HG03196 (cell line): ENCODE results near the gene PDE8B.

Experiments
- ATAC-seq: cut with Tn5 transposase; IDR thresholded peaks from one replicate; pipeline ENCODE4 v1.9.1; 2021; ENCODE audit not compliant: unreplicated experiment

Gene PDE8B

DNA sequence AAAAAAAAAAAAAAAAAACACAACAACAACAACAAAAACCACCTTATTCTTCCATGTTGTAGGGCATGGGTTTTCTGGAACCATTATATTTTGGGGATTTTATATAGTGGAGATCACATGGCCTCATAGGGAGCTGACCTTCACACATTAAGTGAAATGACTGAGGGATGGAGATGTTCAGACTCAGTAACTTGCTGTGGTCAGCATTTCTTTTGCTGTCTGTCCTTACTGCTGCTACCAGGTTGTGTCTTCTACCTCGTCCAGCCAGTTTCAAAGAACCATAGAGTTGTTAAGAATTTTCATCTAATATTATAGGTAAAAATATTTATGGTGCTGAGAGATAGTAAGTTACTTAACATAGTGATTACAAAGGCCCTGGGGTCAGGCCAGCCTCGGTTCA is 107.6 kb downstream of the PDE8B start:
- no peak for ATAC-seq

DNA sequence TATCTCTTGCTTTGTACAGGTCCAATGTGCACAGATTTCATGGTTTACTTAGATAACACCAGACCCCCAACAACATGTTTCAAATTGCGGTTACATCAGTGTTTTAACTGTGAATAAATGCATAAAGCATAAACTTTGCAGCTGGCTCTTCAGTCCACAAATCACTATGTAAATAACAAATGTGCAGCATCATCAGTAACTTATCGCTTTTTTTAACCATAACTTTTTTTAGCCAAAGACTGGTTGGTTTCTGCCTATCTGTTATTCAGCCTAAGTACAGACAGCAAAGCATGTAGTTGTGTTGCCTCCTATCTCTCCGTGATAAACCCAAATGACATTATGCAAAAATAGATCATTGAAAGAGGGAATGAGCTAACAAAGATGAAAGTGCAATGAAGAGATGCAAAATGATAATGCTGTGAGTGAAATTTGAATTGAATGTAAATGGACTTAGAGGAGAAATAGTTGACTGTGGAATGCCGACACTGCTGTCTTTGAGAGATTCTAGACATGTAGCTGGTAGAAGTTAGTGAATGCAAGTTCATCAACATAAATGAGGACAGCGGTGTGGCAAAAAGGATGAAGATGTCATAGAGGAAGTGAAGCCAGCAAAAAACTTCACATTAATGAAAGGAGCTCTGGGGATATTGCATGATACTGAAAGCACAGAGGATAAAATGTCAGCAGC is 108.8 kb downstream of the PDE8B start:
- no peak for ATAC-seq

DNA sequence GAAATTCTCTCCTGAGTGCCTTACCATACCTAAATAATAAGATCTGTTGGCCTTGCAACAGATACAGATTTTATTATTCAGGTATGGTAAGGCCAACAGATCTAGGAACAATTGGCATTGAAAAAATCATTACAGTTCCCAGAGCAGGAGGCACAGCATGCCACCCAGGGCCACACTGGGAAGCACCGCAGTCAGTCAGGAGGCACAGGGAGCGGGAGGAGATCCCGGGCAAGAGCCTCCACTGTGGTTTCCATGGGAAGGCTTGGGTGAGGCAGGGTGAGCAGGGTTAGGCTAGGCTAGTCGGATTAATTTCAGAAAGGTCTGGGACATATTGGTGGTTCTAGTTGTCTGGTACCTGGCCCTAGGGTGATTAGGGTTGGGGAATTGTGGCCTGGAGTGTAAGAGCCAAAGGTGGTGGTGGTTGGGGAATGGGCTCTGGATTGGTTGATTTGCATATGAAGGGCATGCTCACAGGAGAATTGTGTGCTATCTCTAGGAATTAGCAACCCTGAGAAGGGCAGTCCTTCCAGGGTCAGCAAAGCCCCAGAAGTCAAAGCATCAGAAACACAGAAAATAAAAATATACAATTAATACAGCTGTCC is 111.4 kb downstream of the PDE8B start:
- ATAC-seq: no peak

DNA sequence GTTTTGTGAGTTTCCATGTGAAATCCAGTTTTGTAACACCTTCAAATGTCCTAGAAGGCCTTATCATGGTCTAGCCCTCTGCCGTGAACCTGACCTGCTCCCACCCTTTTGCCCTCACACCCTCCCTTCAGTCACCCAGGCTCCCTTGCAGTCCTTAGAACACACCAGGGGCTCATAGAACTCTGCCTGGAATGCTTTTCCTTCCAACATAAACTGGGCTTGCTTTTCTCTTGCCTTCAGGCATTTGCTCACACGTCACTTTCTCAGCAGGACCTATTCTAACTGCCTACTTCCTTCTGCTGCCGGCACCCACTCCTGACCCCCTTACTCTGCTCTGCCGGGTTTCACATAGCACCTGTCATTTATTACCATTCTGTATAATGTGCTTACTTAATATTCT is 111.9 kb downstream of the PDE8B start:
- ATAC-seq: no peak

DNA sequence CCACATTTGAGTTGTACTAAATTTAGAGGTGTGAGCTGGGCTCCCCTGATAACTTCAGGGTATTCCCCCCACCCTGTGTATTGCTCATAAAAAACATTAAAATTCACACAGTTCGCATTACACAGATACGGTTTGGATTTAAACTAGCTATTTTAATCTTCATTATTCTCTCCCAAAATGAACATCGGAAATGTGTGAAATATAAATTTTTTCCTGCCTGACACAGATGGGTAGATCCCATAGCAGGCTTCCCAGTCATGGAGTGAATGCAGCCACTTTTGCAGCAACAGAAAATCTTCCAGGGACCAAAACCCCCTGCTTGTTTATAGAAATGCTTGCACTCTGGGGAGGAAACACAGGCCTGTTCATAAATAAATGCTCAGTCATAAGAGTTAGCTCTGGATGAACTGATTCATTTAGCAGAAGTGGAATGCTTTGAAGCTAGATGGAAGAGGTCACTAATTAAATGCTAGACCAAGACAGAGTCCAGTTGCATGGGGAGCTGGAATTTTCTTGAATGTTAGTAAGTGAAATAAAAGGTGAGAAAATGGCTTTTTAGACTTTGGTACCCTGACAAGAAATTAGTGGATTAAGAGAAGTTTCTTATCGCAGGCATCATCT is 115.6 kb downstream of the PDE8B start:
- no peak for ATAC-seq

DNA sequence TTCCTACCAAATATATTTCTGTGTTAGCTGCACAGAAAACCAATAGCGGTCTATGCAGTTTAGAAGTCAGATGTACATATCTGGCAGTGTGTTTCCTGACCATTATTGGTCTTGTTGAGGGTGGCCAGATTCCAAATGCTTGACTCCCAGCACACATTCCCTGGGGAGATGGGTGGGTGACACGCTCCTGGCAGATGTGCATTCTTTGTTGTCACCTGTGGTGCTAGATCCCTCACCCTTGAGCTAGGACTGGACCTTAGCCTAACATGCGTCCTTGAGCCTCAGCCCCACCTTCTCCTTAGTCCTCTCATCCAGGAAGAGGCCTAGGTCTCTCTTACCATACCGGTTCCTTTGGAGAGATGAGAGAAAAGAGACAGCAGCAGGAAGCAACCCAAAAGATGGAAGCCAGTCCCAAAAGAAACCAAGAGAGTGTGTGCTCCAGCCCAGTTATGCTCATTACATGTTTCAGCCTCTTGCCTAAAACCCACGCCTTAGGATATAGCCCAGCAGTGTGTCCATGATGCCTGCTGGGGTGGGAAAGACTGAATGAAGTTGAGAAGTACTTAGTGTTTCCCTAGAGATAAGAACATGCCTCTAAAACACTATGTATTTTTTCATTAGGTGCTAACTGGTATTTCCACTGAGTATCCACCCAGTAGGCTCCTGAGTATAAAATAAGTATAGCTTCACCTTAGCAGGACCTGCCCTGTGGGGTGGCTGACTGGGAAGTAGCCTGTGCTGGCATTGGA is 116.7 kb downstream of the PDE8B start:
- ATAC-seq: no peak

DNA sequence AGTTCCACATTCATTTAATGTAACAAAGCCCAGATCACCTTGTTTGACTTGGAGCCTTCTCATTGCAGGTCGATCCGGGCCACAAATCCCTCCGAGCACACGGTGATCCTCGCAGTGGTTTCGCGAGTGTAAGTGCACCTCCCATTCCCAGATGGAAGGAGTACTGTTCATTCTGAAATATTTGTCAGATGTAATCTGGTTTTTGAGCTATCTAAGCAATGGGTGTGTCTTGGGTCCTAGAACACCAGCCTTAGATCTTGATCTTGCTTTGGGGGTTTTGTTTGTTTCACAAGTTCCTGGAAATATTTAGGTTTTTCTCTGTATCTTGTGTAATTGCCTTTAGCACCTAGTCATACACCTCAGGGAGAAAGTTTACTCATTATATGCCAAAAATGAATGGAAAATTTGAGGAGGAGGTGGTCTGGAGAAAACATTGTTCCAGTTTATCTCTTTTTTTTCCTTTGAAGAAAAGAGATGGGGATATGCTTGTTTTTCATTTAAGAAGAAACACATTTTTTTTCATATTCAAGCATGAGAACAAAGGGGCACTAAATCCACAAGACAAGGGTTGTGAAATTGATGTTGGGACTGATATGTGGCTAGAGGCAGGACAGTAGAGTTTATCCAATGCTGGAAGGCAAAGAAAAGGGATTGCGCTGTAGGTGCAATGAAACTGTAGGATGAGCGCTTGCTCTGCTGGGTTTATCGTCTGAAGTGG is 118.6 kb downstream of the PDE8B start:
- ATAC-seq: no peak

DNA sequence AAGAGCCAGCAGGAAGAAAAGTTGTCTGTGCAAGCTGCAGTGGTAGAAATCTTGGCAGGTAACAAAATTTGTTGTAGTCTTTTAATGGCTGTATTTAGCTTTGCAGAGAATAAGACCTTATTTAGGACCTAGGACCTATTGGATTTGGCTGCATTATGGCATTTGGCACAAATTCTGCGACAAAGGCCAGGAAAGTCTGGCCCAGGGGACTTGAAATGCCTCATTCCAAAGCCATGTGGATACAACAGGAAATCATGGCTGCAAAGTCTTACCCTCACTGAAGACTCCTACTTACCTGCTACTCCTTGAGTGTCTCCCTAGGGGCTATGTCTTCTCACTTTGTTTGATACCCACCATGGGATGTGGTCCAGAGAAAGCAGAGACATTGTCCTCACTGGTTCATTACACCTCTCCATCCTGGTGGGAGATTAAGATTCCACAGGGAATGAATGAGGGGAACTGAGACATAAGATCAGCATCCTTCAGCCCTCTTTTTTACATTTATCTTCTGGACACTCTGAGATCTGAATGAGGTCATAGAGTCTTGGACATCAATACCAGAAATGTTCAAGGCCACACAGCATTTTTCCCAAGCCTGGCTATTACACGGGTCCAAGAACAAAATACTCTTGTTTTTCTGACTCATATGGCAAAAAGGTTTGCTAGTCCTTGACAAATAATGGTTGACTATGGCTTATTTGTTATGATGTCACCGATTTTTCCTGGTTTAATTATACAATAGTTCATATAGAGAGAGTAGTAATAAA is 119.4 kb downstream of the PDE8B start:
- ATAC-seq: no peak

DNA sequence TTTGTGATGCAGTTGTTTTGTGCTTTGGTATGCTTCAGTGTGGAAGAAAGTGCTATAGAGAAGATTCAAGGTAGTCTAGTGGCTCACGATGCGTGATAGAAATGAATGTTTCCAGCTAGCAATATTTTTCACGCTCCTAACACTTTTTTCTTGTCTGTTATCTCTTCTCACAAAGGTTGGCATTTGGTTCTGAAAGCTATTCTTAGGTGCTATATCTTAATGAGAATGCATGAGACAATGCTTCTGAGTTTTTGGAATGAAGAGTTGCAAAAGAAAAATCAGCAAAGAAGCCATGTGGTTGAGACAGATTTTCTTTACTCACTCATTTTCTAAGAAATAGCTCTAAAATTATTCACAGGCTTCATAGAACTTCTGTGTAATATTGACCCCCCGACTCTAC is 122.6 kb downstream of the PDE8B start:
- no peak for ATAC-seq

DNA sequence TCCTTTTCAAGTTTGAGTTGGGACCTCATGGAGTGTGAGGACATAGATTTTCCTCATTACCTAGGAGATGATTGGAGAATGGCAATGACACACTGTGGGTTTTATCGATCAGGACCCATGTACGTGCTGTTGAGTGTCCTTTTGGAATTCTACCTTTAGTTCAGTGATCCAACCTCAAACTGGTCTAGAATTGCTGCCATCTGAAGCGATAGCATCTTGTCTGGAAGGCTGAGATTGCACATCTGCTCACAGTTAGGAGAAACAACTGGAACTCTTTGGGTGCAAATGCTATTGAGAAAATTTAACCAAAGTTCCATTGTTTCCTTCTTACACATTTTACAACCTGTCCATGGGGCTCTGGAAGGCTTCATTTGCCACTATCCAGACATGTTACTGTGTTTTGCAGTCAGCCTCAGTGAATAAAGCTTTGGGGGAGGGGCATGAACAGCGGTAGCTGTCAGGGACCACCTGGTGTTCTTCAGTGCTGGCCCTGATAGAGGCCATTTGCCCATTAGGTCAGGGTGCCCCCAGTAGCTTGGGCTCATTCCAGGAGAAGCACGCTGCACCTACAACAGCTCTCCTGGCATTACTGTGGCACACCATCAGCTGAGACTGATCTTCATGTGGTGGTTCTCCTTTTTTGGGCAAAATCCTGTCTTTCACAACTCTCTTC is 123.1 kb downstream of the PDE8B start:
- no peak for ATAC-seq

DNA sequence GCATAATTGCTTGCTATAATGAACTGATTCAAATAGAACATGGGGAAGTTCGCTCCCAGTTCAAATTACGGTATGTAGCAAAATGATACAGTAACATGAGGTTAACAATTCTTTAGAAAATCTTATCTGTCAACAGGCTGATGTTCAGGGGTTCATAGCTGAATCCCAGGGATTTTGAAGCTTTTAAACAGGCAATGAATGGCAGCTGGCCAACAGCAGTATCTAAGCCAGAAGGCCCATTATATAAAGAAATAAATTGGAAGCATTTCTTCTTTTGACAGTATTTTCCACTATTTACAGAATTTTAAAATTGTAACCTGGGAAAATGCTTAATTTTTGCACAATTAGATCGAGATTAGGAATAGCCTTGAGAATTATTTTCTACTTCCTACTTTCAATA is 126.8 kb downstream of the PDE8B start:
- ATAC-seq: no peak

DNA sequence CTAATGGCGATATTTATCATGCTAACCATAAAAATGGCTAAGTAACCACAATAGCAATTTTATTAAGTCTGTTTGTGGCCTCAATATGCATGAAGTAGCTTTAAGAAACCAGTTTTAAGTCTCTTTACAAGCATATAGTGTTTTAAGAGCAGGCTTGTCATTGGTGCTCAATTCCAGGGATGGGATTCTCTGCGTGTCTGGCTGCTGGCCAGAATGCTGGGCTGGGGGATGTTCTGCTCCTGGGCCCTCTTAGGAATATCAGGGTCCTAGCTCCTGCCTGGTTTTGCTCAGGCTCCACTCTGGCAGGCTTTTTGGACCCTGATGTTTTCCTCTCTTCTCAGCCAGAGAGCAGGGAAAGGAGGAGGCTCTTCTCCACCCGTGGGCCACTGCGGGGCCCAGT is 127.2 kb downstream of the PDE8B start:
- no peak for ATAC-seq

DNA sequence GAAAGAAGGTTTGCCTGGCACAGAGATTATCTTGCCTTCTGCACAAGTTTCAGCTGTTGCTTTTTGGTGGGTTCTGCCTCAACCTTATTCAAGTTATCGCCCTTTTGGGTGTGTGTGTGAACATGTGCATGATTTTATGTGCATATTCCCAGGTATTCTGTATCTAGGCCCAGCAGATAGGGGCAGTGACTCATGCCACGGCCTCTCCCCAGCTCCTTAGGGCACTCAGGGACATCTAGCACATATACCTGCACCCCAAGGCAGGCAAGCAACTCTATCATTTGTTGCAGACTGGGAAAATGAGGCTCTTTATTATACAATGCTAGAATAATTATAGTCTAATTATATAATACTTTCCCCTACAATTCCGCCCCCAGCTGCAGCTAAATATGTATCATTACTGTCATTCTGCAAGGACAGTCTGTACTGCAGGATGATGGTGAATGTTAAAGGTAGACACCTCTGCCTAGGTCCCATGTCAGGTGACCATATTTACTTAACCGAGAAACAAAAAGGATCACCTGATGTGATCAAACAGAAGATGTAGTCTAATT is 128.9 kb downstream of the PDE8B start:
- no peak for ATAC-seq

DNA sequence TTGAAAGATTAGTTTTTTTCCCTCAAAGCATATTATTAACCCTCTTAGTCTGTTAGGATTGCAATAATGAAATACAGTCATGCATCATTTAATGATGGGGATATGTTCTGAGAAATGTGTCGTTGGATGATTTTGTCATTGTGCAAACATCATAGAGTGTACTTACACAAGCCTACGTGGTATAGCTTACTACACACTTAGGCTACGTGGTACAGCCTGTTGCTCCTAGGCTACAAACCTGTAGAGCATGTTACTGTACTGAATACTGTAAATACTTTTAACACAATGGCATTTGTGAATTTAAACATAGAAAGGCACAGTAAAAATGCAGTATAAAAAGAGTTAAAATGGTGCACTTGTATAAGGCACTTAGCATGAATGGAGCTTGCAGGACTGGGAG is 132.7 kb downstream of the PDE8B start:
- ATAC-seq: no peak

DNA sequence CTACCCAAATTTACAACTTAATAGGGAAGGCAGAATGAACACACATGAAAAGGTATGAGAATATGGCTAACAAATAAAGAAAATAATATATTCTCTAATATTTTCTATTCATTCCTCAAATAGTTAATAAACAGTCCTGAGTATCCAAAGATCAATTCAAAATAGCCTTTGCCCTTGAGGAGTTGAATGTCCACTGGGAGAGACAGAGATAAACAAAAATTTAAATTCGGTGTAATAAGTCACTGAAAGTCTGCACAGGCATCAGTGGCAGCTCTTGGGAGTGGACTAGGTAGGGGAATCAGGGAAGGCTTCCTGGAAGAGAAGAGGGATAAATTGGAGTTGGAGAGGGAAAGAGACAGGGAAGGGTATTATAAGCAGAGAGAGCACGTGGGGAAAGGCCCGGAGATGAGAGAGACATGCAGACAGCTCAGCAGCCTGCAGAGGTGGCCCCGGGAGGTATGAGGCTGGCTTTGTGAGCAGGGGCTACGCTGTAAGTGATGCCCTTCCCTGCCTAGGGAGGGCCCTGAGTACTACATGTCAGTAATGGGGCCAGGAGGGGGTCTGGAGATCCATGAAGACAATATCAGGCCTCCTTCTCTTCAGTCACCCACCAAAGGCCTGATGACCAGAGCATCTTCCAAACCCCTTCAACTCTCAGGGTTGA is 137.1 kb downstream of the PDE8B start:
- no peak for ATAC-seq

DNA sequence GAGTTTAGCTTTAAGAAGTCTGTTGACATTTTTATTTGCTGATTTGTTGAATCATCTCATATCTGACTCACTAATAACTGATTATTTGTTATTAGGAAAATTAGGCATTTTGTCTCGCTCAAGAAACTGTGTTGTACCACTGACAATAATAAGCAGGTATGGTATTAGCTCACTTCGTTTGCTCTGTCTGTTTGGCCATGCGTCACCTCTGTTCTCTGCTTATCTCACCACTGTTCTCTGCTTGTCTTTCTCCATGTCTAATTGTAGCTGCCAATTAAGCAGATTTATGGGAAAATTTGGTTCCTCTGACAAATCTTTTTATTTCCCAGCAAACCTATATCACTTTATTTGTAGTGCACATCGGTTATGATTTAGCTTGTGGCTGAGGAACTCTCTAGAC is 142.8 kb downstream of the PDE8B start:
- no peak for ATAC-seq

DNA sequence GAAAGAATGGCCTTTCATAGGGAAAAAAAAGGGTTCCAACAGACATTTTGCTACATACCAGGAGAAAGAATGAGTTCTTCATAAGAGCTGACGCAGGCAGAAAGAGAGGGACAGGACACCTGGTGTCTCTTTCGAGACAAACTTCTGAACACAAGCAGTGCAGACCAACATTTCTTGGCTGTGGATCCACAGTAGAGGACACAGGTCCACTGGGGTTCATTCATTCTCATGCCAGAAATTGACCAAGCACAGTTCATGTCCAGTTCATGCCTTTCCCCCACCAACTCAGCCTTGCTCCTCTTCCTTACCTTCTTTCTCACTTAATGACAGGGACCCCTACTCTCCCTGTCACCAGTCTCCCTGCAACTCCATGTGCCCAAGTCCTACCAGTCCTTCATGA is 144.0 kb downstream of the PDE8B start:
- ATAC-seq: no peak

DNA sequence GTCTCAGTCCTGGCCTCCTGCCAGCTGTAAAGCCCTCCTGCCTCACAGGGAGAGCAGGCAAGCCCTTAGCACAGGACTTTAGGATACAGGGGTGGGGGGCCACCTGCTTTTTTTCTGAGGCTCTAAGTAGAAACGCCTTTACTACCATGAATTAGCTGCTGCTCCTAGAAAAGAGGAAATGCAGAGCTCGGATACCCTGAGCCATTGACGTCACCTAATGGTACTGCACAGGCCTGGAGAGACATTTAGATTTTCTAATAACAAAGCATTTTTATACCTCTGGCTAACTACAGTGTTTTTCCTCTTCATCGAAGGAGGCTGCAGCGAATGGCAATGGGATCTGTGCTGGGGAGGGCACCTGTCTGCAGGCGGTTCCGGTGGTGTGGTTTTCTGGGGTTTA is 144.6 kb downstream of the PDE8B start:
- no peak for ATAC-seq

DNA sequence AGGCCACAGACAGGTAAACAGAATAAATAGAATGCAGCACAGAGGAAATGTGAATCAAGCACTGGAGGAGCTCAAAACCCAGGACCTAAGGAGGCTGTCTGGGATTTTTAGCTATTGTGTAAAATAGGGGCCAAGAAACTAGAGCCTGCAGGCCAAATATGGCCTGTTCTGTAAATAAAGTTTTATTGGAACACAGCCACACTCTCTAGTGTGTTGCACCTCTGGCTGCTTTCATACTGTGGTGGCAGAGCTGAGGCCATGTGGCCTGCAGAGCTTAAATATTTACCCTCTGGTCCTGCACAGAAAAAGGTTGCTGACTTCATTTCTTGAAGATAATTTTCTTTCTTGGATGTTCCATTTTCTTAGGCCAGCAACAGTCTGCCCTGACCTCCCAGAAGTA is 145.3 kb downstream of the PDE8B start:
- ATAC-seq: no peak
